Measurements from ENCODE around the gene CORO1C.
"Not testable (repeated sequence)": the region's sequence is repeated elsewhere in the genome, so short reads cannot be mapped to it uniquely, and the experiment has no call there.

Gene CORO1C

GRCh38 chr12:108633534-108634248, 97.6 kb downstream of the CORO1C start, which contains the start of gene SELPLG:
Gene SELPLG, minus strand, starts transcription at chr12:108633894. Its CDS starts 9,587 bp downstream, at chr12:108624307.
- DNase-seq (ENCODE audit: low read depth), result peak; percentile 78

- DNase-seq (ENCODE audit: low read depth), result no peak
Observed at GRCh38 chr12:108633081-108633533, 98.2 kb downstream of the CORO1C start.

- not testable (repeated sequence) for DNase-seq (ENCODE audit: low read depth)
Observed at GRCh38 chr12:108631261-108631660, 100.1 kb downstream of the CORO1C start.

- DNase-seq (ENCODE audit: low read depth), result no peak
Observed at GRCh38 chr12:108630481-108631207, 100.7 kb downstream of the CORO1C start.

- DNase-seq (ENCODE audit: low read depth), result no peak
Observed at GRCh38 chr12:108629824-108630476, 101.4 kb downstream of the CORO1C start.

- DNase-seq (ENCODE audit: low read depth), result no peak
Observed at GRCh38 chr12:108629151-108629550, 102.2 kb downstream of the CORO1C start.

- DNase-seq (ENCODE audit: low read depth), result no peak
Observed at GRCh38 chr12:108627134-108627920, 104.0 kb downstream of the CORO1C start.

- no peak for DNase-seq (ENCODE audit: low read depth)
Observed at GRCh38 chr12:108625228-108625627, 106.1 kb downstream of the CORO1C start.

GRCh38 chr12:108623577-108623976, 107.7 kb downstream of the CORO1C start:
- DNase-seq (ENCODE audit: low read depth), result no peak

- DNase-seq (ENCODE audit: low read depth), result no peak
Observed at GRCh38 chr12:108622921-108623514, 108.3 kb downstream of the CORO1C start.

- DNase-seq (ENCODE audit: low read depth), result no peak
Observed at GRCh38 chr12:108622421-108622820, 108.9 kb downstream of the CORO1C start.

- DNase-seq (ENCODE audit: low read depth), result no peak
Observed at GRCh38 chr12:108621161-108621560, 110.2 kb downstream of the CORO1C start.

GRCh38 chr12:108620236-108620879, 111.0 kb downstream of the CORO1C start:
- DNase-seq (ENCODE audit: low read depth), result no peak

- DNase-seq (ENCODE audit: low read depth), result no peak
Observed at GRCh38 chr12:108619369-108620160, 111.8 kb downstream of the CORO1C start.

GRCh38 chr12:108618953-108619274, 112.4 kb downstream of the CORO1C start:
- DNase-seq (ENCODE audit: low read depth), result not testable (repeated sequence)

- peak; percentile 73 for DNase-seq (ENCODE audit: low read depth)
Observed at GRCh38 chr12:108618079-108618952, 113.0 kb downstream of the CORO1C start.

- peak; percentile 78 for DNase-seq (ENCODE audit: low read depth)
Observed at GRCh38 chr12:108616941-108617858, 114.1 kb downstream of the CORO1C start.

- DNase-seq (ENCODE audit: low read depth), result no peak
Observed at GRCh38 chr12:108616359-108616758, 115.0 kb downstream of the CORO1C start.

Data from activated T-cell treated with anti-CD3 and anti-CD28 coated beads for 48 hours (primary cell).